Measurements from ENCODE around the gene ZMIZ1.

Gene ZMIZ1

DNA sequence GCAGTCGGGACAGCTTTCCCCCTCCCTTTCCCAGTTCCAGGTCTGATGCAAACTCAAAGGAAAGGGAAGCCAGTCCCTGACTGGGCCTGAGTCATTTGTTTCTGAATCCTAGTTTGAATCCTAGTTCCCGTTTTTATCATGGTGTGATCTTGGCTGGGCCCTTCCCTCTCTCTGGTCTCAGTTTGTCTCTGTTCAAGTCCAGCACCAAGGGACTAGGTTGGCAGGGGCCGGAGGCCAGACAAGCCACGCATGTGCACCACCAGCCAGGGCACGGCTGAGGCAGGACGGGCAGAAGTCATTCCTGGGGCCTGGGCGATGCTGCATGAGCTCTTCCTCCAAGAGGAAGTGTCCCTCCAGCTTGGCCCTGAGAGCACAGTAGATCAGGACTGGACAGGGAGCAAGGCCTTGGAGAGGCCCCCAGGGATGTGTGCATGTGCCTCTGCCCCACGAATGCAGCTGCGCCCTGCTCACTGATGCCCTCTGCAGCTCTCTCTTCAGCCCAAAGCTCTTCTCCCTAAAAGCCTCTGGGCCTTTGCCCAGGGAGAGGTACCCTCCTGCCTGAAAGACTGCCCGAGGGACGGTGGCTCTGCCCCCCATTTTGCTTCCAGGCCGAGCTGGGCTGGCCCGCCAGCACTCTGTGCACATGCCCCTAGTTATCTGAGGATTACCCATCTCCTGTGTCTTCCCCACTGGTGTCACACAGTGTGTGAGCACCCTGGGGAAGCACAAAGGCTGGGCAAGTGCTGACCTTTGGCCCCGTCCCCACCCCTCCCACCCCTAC lies 86.7 kb downstream of the ZMIZ1 start:
- peak overlapping the region; percentile 50 for H3K27ac ChIP-seq
- TF ChIP-seq Cebpa-rat (IDR thresholded peaks at IDR 0.05) = no peak
- no peaks in the 10 kb centered on the region for H3K27me3 ChIP-seq
- peaks cover 76% of the 10 kb centered on the region for H4K20me1 ChIP-seq
- H3K36me3 ChIP-seq = peaks cover 71% of the 10 kb centered on the region
- H3K4me2 ChIP-seq = peak overlapping the region; percentile 88
- peak overlapping the region; percentile 35 for H3K9ac ChIP-seq
- H3K9me3 ChIP-seq = no peaks in the 10 kb centered on the region
- peaks cover 98% of the 10 kb centered on the region for H3K4me1 ChIP-seq
- no peak overlapping the region for H3K4me3 ChIP-seq

- H3K36me3 ChIP-seq = peaks cover 82% of the 10 kb centered on the region
- TF ChIP-seq Cebpa-rat (IDR thresholded peaks at IDR 0.05) = no peak
- peak overlapping the region; percentile 50 for H3K4me2 ChIP-seq
- H3K4me3 ChIP-seq = no peak overlapping the region
- peaks cover 98% of the 10 kb centered on the region for H3K4me1 ChIP-seq
- H3K27ac ChIP-seq = peak overlapping the region; percentile 70
- H3K27me3 ChIP-seq = no peaks in the 10 kb centered on the region
- no peaks in the 10 kb centered on the region for H3K9me3 ChIP-seq
- H4K20me1 ChIP-seq = peaks cover 87% of the 10 kb centered on the region
- 0 out of 2 replicates have a peak overlapping the region, but pooled peaks have one; percentile 24 for H3K9ac ChIP-seq
Observed at GRCh38 chr10:79156334-79157274, 87.8 kb downstream of the ZMIZ1 start.

DNA sequence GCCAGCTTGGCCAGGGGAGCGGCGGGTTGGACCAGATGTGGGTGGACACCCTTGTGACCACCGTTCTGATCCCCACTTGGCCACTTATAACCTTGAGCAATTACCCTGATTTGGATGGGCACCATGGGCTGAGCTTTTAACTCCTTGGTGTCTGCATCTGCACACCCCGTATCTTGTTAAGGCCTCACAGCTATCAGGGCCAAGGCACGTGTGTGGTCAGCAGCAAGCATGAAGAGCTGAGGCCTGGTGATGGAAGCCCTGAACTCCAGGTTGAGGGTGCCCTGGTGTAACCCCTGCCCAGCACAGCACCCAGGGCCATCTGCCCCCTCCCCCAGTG lies 89.2 kb downstream of the ZMIZ1 start:
- no peak overlapping the region for H3K4me3 ChIP-seq
- H3K4me1 ChIP-seq = peaks cover 98% of the 10 kb centered on the region
- H3K27ac ChIP-seq = peak overlapping the region; percentile 62

DNA sequence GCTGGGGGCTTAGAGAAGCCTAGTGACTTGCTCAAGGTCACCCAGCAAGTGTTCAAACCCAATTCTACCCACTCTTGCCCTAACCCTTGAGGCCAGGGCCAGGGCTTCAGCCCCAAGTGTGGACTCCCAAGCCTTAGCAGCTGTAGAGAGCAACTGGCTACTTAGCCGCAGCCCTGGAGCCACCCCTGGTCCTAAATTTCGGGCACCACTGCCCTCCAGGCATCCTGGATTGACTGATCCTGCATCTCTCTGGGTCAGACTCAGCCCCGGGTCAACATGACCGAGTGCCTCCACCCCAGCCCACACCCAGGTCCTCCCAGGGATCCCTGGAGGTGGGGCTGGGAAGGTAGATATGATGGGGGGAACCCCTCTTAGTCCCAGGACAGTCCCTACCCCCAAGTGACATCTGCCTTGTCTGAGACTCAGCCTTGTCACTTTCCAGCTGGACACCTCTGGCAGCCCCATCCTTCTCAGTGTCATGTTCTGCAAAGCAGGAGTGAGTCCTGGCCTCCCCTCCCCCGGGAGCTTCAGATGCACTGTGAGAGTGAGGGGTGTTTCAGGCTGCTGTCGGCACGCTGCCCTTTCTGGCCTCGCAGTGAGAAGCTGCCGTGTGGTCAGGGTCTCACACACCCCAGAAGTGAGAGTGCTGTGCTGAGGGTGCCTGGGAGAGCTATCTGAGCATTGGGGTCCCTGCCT lies 89.8 kb downstream of the ZMIZ1 start:
- Histone ChIP-seq H3K27me3 (no peaks in the 10 kb centered on the region), H4K20me1 (peaks cover 99% of the 10 kb centered on the region), H3K9ac (peak overlapping the region; percentile 48; the same call in 1 of the 2 replicates), H3K4me3 (no peak overlapping the region), H3K27ac (peak overlapping the region; percentile 62), H3K36me3 (peaks cover 89% of the 10 kb centered on the region), H3K9me3 (no peaks in the 10 kb centered on the region), H3K4me1 (peaks cover 98% of the 10 kb centered on the region), H3K4me2 (peak overlapping the region; percentile 50)
- no peak for TF ChIP-seq Cebpa-rat (IDR thresholded peaks at IDR 0.05)

More for the DNA sequence above, 89.2 kb downstream of the ZMIZ1 start:
- 0 out of 2 replicates have a peak overlapping the region, but pooled peaks have one; percentile 48 for H3K9ac ChIP-seq
- H3K36me3 ChIP-seq = peaks cover 89% of the 10 kb centered on the region
- no peaks in the 10 kb centered on the region for H3K9me3 ChIP-seq
- H4K20me1 ChIP-seq = peaks cover 99% of the 10 kb centered on the region
- no peaks in the 10 kb centered on the region for H3K27me3 ChIP-seq
- peak overlapping the region; percentile 50 for H3K4me2 ChIP-seq
- no peak for TF ChIP-seq Cebpa-rat (IDR thresholded peaks at IDR 0.05)

GRCh38 chr10:79159141-79159651 lies 90.4 kb downstream of the ZMIZ1 start:
- H3K27ac ChIP-seq = peak overlapping the region; percentile 62
- H3K4me2 ChIP-seq = peak overlapping the region; percentile 50
- H3K9ac ChIP-seq = peak overlapping the region; percentile 48

DNA sequence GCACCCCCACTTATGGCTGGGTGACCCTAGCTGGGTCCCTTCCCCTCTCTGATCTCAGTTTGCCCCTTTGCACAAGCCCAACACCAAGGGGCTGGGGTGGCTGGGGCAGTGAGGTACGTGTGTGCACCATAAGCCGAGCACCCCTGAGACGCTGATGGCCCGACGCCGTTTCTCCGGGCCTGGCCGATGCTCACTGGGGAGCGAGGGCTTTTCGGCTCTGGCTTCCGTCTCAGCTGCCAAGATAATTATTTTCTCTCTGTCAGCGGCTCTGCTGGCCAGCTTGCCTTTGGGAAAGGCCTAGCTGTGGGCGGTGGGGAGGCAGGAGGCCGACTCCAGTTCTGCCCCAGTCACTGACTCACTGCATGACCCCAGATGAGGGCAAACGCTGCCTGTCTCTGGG lies 91.0 kb downstream of the ZMIZ1 start:
- Histone ChIP-seq H3K4me2 (peak overlapping the region; percentile 27; the same call in 1 of the 2 replicates), H3K4me1 (peaks cover 98% of the 10 kb centered on the region), H3K9me3 (no peaks in the 10 kb centered on the region), H3K36me3 (peaks cover 89% of the 10 kb centered on the region), H3K4me3 (no peak overlapping the region), H3K9ac (no peak overlapping the region; the same call in 1 of the 2 replicates), H4K20me1 (peaks cover 99% of the 10 kb centered on the region), H3K27me3 (no peaks in the 10 kb centered on the region), H3K27ac (peak overlapping the region; percentile 62; the same call in 1 of the 2 replicates)
- TF ChIP-seq Cebpa-rat (IDR thresholded peaks at IDR 0.05) = no peak

More at GRCh38 chr10:79159141-79159651, 90.4 kb downstream of the ZMIZ1 start:
- Histone ChIP-seq H3K27me3 (no peaks in the 10 kb centered on the region), H3K36me3 (peaks cover 89% of the 10 kb centered on the region), H3K4me3 (no peak overlapping the region), H3K9me3 (no peaks in the 10 kb centered on the region), H4K20me1 (peaks cover 99% of the 10 kb centered on the region), H3K4me1 (peaks cover 98% of the 10 kb centered on the region)
- TF ChIP-seq Cebpa-rat (IDR thresholded peaks at IDR 0.05) = no peak

GRCh38 chr10:79160191-79160590 lies 91.4 kb downstream of the ZMIZ1 start:
- Histone ChIP-seq H3K4me3 (no peak overlapping the region), H3K27ac (peak overlapping the region; percentile 62), H4K20me1 (peaks cover 99% of the 10 kb centered on the region), H3K36me3 (peaks cover 91% of the 10 kb centered on the region), H3K27me3 (no peaks in the 10 kb centered on the region), H3K9me3 (no peaks in the 10 kb centered on the region), H3K4me1 (peaks cover 98% of the 10 kb centered on the region), H3K4me2 (peak overlapping the region; percentile 27), H3K9ac (peak overlapping the region; percentile 10; the same call in 1 of the 2 replicates)
- TF ChIP-seq Cebpa-rat (IDR thresholded peaks at IDR 0.05) = no peak

- Histone ChIP-seq H3K27ac (0 out of 2 replicates have a peak overlapping the region, but pooled peaks have one; percentile 62), H3K4me3 (no peak overlapping the region), H4K20me1 (peaks cover 100% of the 10 kb centered on the region), H3K9me3 (no peaks in the 10 kb centered on the region), H3K36me3 (peaks cover 98% of the 10 kb centered on the region), H3K27me3 (no peaks in the 10 kb centered on the region), H3K4me2 (peak overlapping the region; percentile 43; the same call in 1 of the 2 replicates), H3K4me1 (peaks cover 100% of the 10 kb centered on the region), H3K9ac (no peak overlapping the region)
- TF ChIP-seq Cebpa-rat (IDR thresholded peaks at IDR 0.05) = no peak
Observed at GRCh38 chr10:79161557-79161956, 92.8 kb downstream of the ZMIZ1 start.

DNA sequence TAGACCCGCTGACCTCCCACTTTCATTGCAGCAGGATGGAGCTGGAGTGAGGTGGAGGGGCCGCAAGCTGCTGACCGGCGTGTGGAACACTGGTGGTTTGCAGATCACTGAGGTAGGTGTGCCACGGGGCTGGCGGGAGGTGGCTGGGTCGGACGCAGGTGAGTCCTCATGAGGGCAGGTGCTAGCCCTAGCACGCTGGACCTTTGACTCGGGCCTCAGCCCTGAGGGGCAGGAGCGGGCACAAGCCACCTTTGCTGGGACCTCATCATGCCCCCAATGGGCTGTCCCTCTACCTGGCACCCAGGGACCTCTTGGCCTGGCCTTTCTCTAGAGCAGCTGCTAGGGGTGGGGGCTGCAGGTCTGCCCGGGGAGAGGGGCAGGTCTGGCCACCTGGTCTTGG lies 93.3 kb downstream of the ZMIZ1 start:
- H3K9me3 ChIP-seq = no peaks in the 10 kb centered on the region
- peak overlapping the region; percentile 43; the same call in 1 of the 2 replicates for H3K4me2 ChIP-seq
- H3K4me1 ChIP-seq = peaks cover 100% of the 10 kb centered on the region
- no peak overlapping the region for H3K4me3 ChIP-seq
- H3K36me3 ChIP-seq = peaks cover 98% of the 10 kb centered on the region
- no peak for TF ChIP-seq Cebpa-rat (IDR thresholded peaks at IDR 0.05)
- H4K20me1 ChIP-seq = peaks cover 100% of the 10 kb centered on the region
- H3K9ac ChIP-seq = no peak overlapping the region
- H3K27me3 ChIP-seq = no peaks in the 10 kb centered on the region
- 0 out of 2 replicates have a peak overlapping the region, but pooled peaks have one; percentile 41 for H3K27ac ChIP-seq

Data from BLaER1 (cell line).